GM12878 (cell line): Measurements from ENCODE around the gene DPEP1. TPM values are rescaled to one million over a fixed set of nuclear protein-coding genes. Genes with fewer than 3 reads are reported as not detected.

Experiments
- DPF2 ChIP-seq: fragments of 450-650 bp; IDR thresholded peaks from 2 replicates; pipeline ENCODE4 v1.6.1; 2017; ENCODE audit warnings: mild to moderate bottlenecking
- ESRRA ChIP-seq: IDR thresholded peaks from 2 replicates; pipeline ENCODE4 v1.6.1; 2012; ENCODE audit warnings: mild to moderate bottlenecking, low read length, improper control_type of control experiment
- ETV6 ChIP-seq, 2 experiments: fragments of 450-650 bp in 1 of 2; IDR thresholded peaks in 1 of 2; conservative IDR thresholded peaks in 1 of 2; 2 replicates each; pipeline ENCODE4 v1.6.1; 2014; ENCODE audit warnings: antibody characterized with exemption in 1 of 2, borderline replicate concordance in 1 of 2, low read depth in 1 of 2, mild to moderate bottlenecking in 1 of 2, moderate library complexity in 1 of 2
- HDAC2 ChIP-seq: fragments of 200-600 bp; sonication (generic); IDR thresholded peaks from 2 replicates; pipeline ENCODE4 v1.6.1; 2017
- HDAC6 ChIP-seq: fragments of 200-600 bp; sonication (generic); IDR thresholded peaks from one replicate; pipeline ENCODE4 v1.8.0; 2017; ENCODE audit warnings: antibody characterized with exemption; ENCODE audit not compliant: unreplicated experiment
- IKZF2 ChIP-seq, 2 experiments: fragments of 450-650 bp; IDR thresholded peaks; 2 replicates each; pipeline ENCODE4 v1.6.1; 2017; ENCODE audit warnings: mild to moderate bottlenecking in 2 of 2, moderate library complexity in 2 of 2
- JUND ChIP-seq: IDR thresholded peaks from 2 replicates; pipeline ENCODE4 v1.6.1; 2012; ENCODE audit warnings: low read depth, mild to moderate bottlenecking, low read length, improper control_type of control experiment, moderate library complexity
- MEF2B ChIP-seq: fragments of 450-650 bp; IDR thresholded peaks from 2 replicates; pipeline ENCODE4 v1.6.1; 2018; ENCODE audit warnings: mild to moderate bottlenecking, moderate library complexity; ENCODE audit not compliant: partially characterized antibody, poor library complexity, severe bottlenecking
- MXI1 ChIP-seq: fragments of 150-350 bp; IDR thresholded peaks from 2 replicates; pipeline ENCODE4 v1.6.1; 2011; ENCODE audit warnings: low read depth, mild to moderate bottlenecking, inconsistent platforms, low read length, improper control_type of control experiment
- NFIC ChIP-seq: IDR thresholded peaks from 2 replicates; pipeline ENCODE4 v1.6.1; 2012; ENCODE audit warnings: low read depth, mild to moderate bottlenecking, inconsistent platforms, low read length, moderate library complexity
- PRDM15 ChIP-seq: fragments of 450-650 bp; formaldehyde crosslinking; IDR thresholded peaks from 2 replicates; pipeline ENCODE4 v1.4.0; 2020; ENCODE audit warnings: mild to moderate bottlenecking, moderate library complexity
- SMAD5 ChIP-seq: IDR thresholded peaks from 2 replicates; pipeline ENCODE4 v1.6.1; 2016; ENCODE audit warnings: antibody characterized with exemption, low read depth
- ZBTB11 ChIP-seq: fragments of 450-650 bp; formaldehyde crosslinking; IDR thresholded peaks from 2 replicates; pipeline ENCODE4 v1.5.0; 2022; ENCODE audit warnings: mild to moderate bottlenecking, missing genetic modification characterization
- polyA plus RNA-seq, 11 experiments: library from polyadenylated mRNA; depleted of rRNA in 4 of 11; unstranded in 6 of 11; stranded (reverse) in 5 of 11; fragments of >200 nt; fragmentation: Nextera tagmentation in 4 of 11; fragmentation: Illumina TruSeq in 1 of 11; extraction: Ambion mirVana in 4 of 11; extraction: Trizol in 1 of 11; gene quantifications; 1 replicate in 1 of 11; 2 replicates in 10 of 11; pipeline versions ENCODE4 v1.2.1 to v1.2.3, GENCODE V29; 2011 to 2016; ENCODE audit warnings: inconsistent platforms in 2 of 11, missing spikeins in 2 of 11, low read depth in 1 of 11
- total RNA-seq, 4 experiments: library from RNA; depleted of rRNA in 3 of 4; stranded (reverse); fragments of >200 nt in 3 of 4; fragmentation: Illumina TruSeq in 1 of 4; extraction: Trizol in 1 of 4; gene quantifications; 2 replicates each; pipeline versions ENCODE4 v1.2.1 to v1.2.3, GENCODE V29; 2013 to 2021
- TF ChIP-seq, protein P1 (sequence below): fragments of 450-650 bp; IDR thresholded peaks from 2 replicates; pipeline ENCODE4 v1.6.1; 2017; ENCODE audit warnings: mild to moderate bottlenecking, moderate library complexity
- TF ChIP-seq, protein P2 (sequence below): fragments of 150-350 bp; IDR thresholded peaks from 2 replicates; pipeline ENCODE4 v1.6.1; 2016; ENCODE audit warnings: low read depth, low read length

The DPEP1 gene
- total and polyA plus RNA-seq, 10 of the 15 experiments (the other 5 are each of a cell fraction or from before 2014, with no cell fraction given) = not detected

- TF ChIP-seq, protein P1, sequence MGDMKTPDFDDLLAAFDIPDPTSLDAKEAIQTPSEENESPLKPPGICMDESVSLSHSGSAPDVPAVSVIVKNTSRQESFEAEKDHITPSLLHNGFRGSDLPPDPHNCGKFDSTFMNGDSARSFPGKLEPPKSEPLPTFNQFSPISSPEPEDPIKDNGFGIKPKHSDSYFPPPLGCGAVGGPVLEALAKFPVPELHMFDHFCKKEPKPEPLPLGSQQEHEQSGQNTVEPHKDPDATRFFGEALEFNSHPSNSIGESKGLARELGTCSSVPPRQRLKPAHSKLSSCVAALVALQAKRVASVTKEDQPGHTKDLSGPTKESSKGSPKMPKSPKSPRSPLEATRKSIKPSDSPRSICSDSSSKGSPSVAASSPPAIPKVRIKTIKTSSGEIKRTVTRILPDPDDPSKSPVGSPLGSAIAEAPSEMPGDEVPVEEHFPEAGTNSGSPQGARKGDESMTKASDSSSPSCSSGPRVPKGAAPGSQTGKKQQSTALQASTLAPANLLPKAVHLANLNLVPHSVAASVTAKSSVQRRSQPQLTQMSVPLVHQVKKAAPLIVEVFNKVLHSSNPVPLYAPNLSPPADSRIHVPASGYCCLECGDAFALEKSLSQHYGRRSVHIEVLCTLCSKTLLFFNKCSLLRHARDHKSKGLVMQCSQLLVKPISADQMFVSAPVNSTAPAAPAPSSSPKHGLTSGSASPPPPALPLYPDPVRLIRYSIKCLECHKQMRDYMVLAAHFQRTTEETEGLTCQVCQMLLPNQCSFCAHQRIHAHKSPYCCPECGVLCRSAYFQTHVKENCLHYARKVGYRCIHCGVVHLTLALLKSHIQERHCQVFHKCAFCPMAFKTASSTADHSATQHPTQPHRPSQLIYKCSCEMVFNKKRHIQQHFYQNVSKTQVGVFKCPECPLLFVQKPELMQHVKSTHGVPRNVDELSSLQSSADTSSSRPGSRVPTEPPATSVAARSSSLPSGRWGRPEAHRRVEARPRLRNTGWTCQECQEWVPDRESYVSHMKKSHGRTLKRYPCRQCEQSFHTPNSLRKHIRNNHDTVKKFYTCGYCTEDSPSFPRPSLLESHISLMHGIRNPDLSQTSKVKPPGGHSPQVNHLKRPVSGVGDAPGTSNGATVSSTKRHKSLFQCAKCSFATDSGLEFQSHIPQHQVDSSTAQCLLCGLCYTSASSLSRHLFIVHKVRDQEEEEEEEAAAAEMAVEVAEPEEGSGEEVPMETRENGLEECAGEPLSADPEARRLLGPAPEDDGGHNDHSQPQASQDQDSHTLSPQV = peak; percentile 62; the same call in 1 of the 2 replicates
- no peak for TF ChIP-seq ETV6 (conservative IDR thresholded peaks at IDR 0.05 in 1 of 2, IDR thresholded peaks at IDR 0.05 in 1 of 2; ENCODE audit: borderline replicate concordance in 1 of 2, low read depth in 1 of 2)
- no peak for TF ChIP-seq HDAC2
- TF ChIP-seq MEF2B = peak; percentile 83
- TF ChIP-seq, protein P2, sequence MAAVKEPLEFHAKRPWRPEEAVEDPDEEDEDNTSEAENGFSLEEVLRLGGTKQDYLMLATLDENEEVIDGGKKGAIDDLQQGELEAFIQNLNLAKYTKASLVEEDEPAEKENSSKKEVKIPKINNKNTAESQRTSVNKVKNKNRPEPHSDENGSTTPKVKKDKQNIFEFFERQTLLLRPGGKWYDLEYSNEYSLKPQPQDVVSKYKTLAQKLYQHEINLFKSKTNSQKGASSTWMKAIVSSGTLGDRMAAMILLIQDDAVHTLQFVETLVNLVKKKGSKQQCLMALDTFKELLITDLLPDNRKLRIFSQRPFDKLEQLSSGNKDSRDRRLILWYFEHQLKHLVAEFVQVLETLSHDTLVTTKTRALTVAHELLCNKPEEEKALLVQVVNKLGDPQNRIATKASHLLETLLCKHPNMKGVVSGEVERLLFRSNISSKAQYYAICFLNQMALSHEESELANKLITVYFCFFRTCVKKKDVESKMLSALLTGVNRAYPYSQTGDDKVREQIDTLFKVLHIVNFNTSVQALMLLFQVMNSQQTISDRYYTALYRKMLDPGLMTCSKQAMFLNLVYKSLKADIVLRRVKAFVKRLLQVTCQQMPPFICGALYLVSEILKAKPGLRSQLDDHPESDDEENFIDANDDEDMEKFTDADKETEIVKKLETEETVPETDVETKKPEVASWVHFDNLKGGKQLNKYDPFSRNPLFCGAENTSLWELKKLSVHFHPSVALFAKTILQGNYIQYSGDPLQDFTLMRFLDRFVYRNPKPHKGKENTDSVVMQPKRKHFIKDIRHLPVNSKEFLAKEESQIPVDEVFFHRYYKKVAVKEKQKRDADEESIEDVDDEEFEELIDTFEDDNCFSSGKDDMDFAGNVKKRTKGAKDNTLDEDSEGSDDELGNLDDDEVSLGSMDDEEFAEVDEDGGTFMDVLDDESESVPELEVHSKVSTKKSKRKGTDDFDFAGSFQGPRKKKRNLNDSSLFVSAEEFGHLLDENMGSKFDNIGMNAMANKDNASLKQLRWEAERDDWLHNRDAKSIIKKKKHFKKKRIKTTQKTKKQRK = no peak
- TF ChIP-seq ZBTB11 (CRISPR knock-in tag) = no peak
- TF ChIP-seq MXI1 = no peak
- no peak for TF ChIP-seq PRDM15 (CRISPR knock-in tag)
- TF ChIP-seq ESRRA = no peak
- TF ChIP-seq IKZF2 (IDR thresholded peaks at IDR 0.05) = no peak
- TF ChIP-seq HDAC6 = no peak
- TF ChIP-seq DPF2 = peak; percentile 57
- no peak for TF ChIP-seq JUND
- no peak for TF ChIP-seq SMAD5
- no peak for TF ChIP-seq NFIC
Observed at GRCh38 chr16:89574681-89575246, 38.7 kb upstream of the DPEP1 start (continued).
